Kidney (tissue), 14 donors: Measurements from ENCODE around the gene TMEM109. TPM values are rescaled to one million over a fixed set of nuclear protein-coding genes. Genes with fewer than 3 reads are reported as not detected.

Experiments used
- DNase-seq, 5 donors: peaks; one replicate each; pipeline ENCODE4 v3.0.0-alpha.2; 2013 to 2020
- FAIRE-seq: peaks from 2 replicates; lab custom pipeline; 2012; peaks lifted over from hg19 to GRCh38; lab: Jason Lieb, UNC
- H3K27ac ChIP-seq, 2 donors: one replicate each; pipeline ENCODE4 v1.7.0; 2013; ENCODE audit warnings: low read depth in 2 of 2, low read length in 2 of 2, inconsistent platforms in 1 of 2
- H3K27me3 ChIP-seq: one replicate; pipeline ENCODE4 v1.7.1; 2013; ENCODE audit warnings: low read length, inconsistent platforms; ENCODE audit not compliant: control insufficient read depth, insufficient read depth
- H3K36me3 ChIP-seq, 3 donors: one replicate each; pipeline versions ENCODE4 v1.7.0 to v1.7.1; 2013; ENCODE audit warnings: low read length in 3 of 3, control low read depth in 1 of 3, inconsistent platforms in 1 of 3; ENCODE audit not compliant: insufficient read depth in 3 of 3, control insufficient read depth in 2 of 3
- H3K4me1 ChIP-seq, 3 donors: one replicate each; pipeline versions ENCODE4 v1.7.0 to v1.7.1; 2013; ENCODE audit warnings: low read length in 3 of 3, inconsistent platforms in 1 of 3, low read depth in 1 of 3; ENCODE audit not compliant: control insufficient read depth in 2 of 3, insufficient read depth in 2 of 3
- H3K4me3 ChIP-seq, 3 donors: one replicate each; pipeline versions ENCODE4 v1.7.0 to v1.8.1; 2013; ENCODE audit warnings: low read length in 3 of 3, control low read depth in 1 of 3, inconsistent platforms in 1 of 3
- H3K9ac ChIP-seq, 3 donors: one replicate each; pipeline versions ENCODE4 v1.7.0 to v1.7.1; 2013; ENCODE audit warnings: low read length in 3 of 3, control low read depth in 1 of 3, inconsistent platforms in 1 of 3
- H3K9me3 ChIP-seq, 3 donors: one replicate each; pipeline versions ENCODE4 v1.7.0 to v1.7.1; 2013; ENCODE audit warnings: low read length in 3 of 3, control low read depth in 1 of 3, inconsistent platforms in 1 of 3; ENCODE audit not compliant: control insufficient read depth in 2 of 3, insufficient read depth in 1 of 3
- CTCF ChIP-seq: IDR thresholded peaks from 3 replicates; pipeline ENCODE4 v1.5.1; 2012; ENCODE audit warnings: mild to moderate bottlenecking, moderate library complexity, borderline replicate concordance; ENCODE audit not compliant: insufficient read depth; ENCODE audit errors: extremely low read depth
- intact Hi-C: fragments of 100-400 bp; cut with DNase I; formaldehyde crosslinking; loops from one replicate; pipeline ENCODE4 v1.11.1; 2022
- polyA plus RNA-seq: library from polyadenylated mRNA; stranded (reverse); fragments of 350-450 nt; fragmentation: Illumina TruSeq; extraction: RNeasy Lipid Tissue Mini Kit (QIAGEN cat#74804); gene quantifications from one replicate; pipeline ENCODE4 v1.2.3, GENCODE V29; 2014; ENCODE audit warnings: low read depth, low replicate concordance; ENCODE audit not compliant: insufficient read depth
- total RNA-seq: library from RNA; stranded (reverse); fragmentation: NEBNext Ultra II Directional; extraction: Animal tissue kit (Norgen Biotek cat#: 25700); gene quantifications from one replicate; pipeline ENCODE4 v1.2.1, GENCODE V29; 2021
- donor health status: control.
- donor health status: control.
- donor health status: control.
- donor health status: control.
- donor health status: control.
- donor health status: DM: yes; HTN: yes; CAD: no.
- donor health status: Normal renal cell carcinoma (clear cell type).

TMEM109 gene
- total and polyA plus RNA-seq, 2 donors from 2014 or later: 130 to 139 TPM

GRCh38 chr11:60972182-60973030 lies 58.4 kb downstream of the TMEM109 start:
- Histone ChIP-seq H3K9ac (no peak overlapping the region), H3K9me3 (peaks cover 0 to 3% (median 0%) of the 10 kb centered on the region in 3 donors), H3K4me3 (no peak overlapping the region), H3K27ac (no peak overlapping the region), H3K4me1 (no peaks in the 10 kb centered on the region), H3K27me3 (no peaks in the 10 kb centered on the region), H3K36me3 (no peaks in the 10 kb centered on the region)
- FAIRE-seq (no peak), DNase-seq (no peak)
- intact Hi-C loops: no loop called here
- no peak for TF ChIP-seq CTCF

Other genes with a start within 250 kb of the TMEM109 start
- gene MS4A8, start 214.5 kb upstream of the TMEM109 start, total RNA-seq: not detected
- gene MS4A8, start 214.5 kb upstream of the TMEM109 start, polyA plus RNA-seq: 0.67 TPM
- not detected for gene MS4A18, start 189.4 kb upstream of the TMEM109 start, total RNA-seq
- gene MS4A18, start 189.4 kb upstream of the TMEM109 start, polyA plus RNA-seq: not detected
- not detected for gene MS4A15, start 157.3 kb upstream of the TMEM109 start, total RNA-seq
- not detected for gene MS4A15, start 157.3 kb upstream of the TMEM109 start, polyA plus RNA-seq
- not detected for gene MS4A10, start 128.8 kb upstream of the TMEM109 start, total RNA-seq
- 1.1 TPM for gene MS4A10, start 128.8 kb upstream of the TMEM109 start, polyA plus RNA-seq
- gene CCDC86, start 72.0 kb upstream of the TMEM109 start, total RNA-seq: 18.9 TPM
- gene CCDC86, start 72.0 kb upstream of the TMEM109 start, polyA plus RNA-seq: 15.9 TPM
- gene PTGDR2, start 58.2 kb upstream of the TMEM109 start, total RNA-seq: 0.16 TPM
- gene PTGDR2, start 58.2 kb upstream of the TMEM109 start, polyA plus RNA-seq: not detected
- not detected for gene ZP1, start 46.6 kb upstream of the TMEM109 start, total RNA-seq
- not detected for gene ZP1, start 46.6 kb upstream of the TMEM109 start, polyA plus RNA-seq
- gene PRPF19, start 7.6 kb upstream of the TMEM109 start, total RNA-seq: 72.1 TPM
- gene PRPF19, start 7.6 kb upstream of the TMEM109 start, polyA plus RNA-seq: 70.7 TPM
- gene TMEM132A, start 10.3 kb downstream of the TMEM109 start, total RNA-seq: 19.1 TPM
- 17.2 TPM for gene TMEM132A, start 10.3 kb downstream of the TMEM109 start, polyA plus RNA-seq
- 27.0 TPM for gene SLC15A3, start 38.0 kb downstream of the TMEM109 start, total RNA-seq
- gene SLC15A3, start 38.0 kb downstream of the TMEM109 start, polyA plus RNA-seq: 26.6 TPM
- 6.7 TPM for gene CD6, start 57.5 kb downstream of the TMEM109 start, total RNA-seq
- 0.24 TPM for gene CD6, start 57.5 kb downstream of the TMEM109 start, polyA plus RNA-seq
- 2.9 TPM for gene CD5, start 188.3 kb downstream of the TMEM109 start, total RNA-seq
- 0.26 TPM for gene CD5, start 188.3 kb downstream of the TMEM109 start, polyA plus RNA-seq
- gene VPS37C, start 247.3 kb downstream of the TMEM109 start, total RNA-seq: 31.8 TPM
- gene VPS37C, start 247.3 kb downstream of the TMEM109 start, polyA plus RNA-seq: 13.9 TPM